SK-N-SH treated with all-trans-retinoic acid at 6 μM for 48 hours (cell line): Measurements from ENCODE around the gene EXOSC1.
A peak's percentile ranks its signal among the peaks of the same experiment; 100 is the strongest.

ENCODE experiments used
- ATAC-seq: fragments of 200-7000 bp; cut with Tn5 transposase; 3 replicates; pipeline ENCODE4 v1.9.1; 2020; ENCODE audit warnings: mild to moderate bottlenecking, moderate library complexity
- ARNTL ChIP-seq: fragments of 450-650 bp; formaldehyde crosslinking; IDR thresholded peaks from 2 replicates; pipeline ENCODE4 v1.5.0; 2020; ENCODE audit warnings: low read depth, mild to moderate bottlenecking, moderate library complexity, borderline replicate concordance
- BACH2 ChIP-seq: fragments of 250-450 bp; sonication (Bioruptor Pico); IDR thresholded peaks from 2 replicates; pipeline ENCODE4 v1.9.0; 2021; ENCODE audit warnings: mild to moderate bottlenecking, borderline replicate concordance
- CSDC2 ChIP-seq: fragments of 250-450 bp; sonication (Bioruptor Pico); IDR thresholded peaks from 2 replicates; pipeline ENCODE4 v1.5.0; 2020; ENCODE audit warnings: mild to moderate bottlenecking, moderate library complexity
- CSRNP3 ChIP-seq: fragments of 250-450 bp; sonication (Bioruptor Pico); IDR thresholded peaks from 2 replicates; pipeline ENCODE4 v1.5.1; 2021; ENCODE audit warnings: mild to moderate bottlenecking, moderate library complexity
- ESRRG ChIP-seq: fragments of 250-450 bp; sonication (Bioruptor Pico); IDR thresholded peaks from 2 replicates; pipeline ENCODE4 v1.6.1; 2021; ENCODE audit warnings: mild to moderate bottlenecking
- GLIS3 ChIP-seq: fragments of 250-450 bp; sonication (Bioruptor Pico); IDR thresholded peaks from 2 replicates; pipeline ENCODE4 v1.5.0; 2020; ENCODE audit warnings: mild to moderate bottlenecking, moderate library complexity
- ISL1 ChIP-seq: fragments of 250-450 bp; sonication (Bioruptor Pico); IDR thresholded peaks from 2 replicates; pipeline ENCODE4 v2.1.2; 2022; ENCODE audit warnings: mild to moderate bottlenecking, moderate library complexity
- PATZ1 ChIP-seq: fragments of 250-450 bp; sonication (Bioruptor Pico); IDR thresholded peaks from 2 replicates; pipeline ENCODE4 v1.8.0; 2020; ENCODE audit warnings: mild to moderate bottlenecking, moderate library complexity, borderline replicate concordance
- POU6F1 ChIP-seq: fragments of 250-450 bp; sonication (Bioruptor Pico); IDR thresholded peaks from 2 replicates; pipeline ENCODE4 v1.8.0; 2021; ENCODE audit warnings: low read depth, mild to moderate bottlenecking, moderate library complexity, borderline replicate concordance
- PPARA ChIP-seq: fragments of 250-450 bp; sonication (Bioruptor Pico); IDR thresholded peaks from 2 replicates; pipeline ENCODE4 v1.5.0; 2020; ENCODE audit warnings: mild to moderate bottlenecking, borderline replicate concordance
- RARB ChIP-seq: fragments of 250-450 bp; sonication (Bioruptor Pico); IDR thresholded peaks from 2 replicates; pipeline ENCODE4 v1.8.0; 2021; ENCODE audit warnings: mild to moderate bottlenecking, moderate library complexity
- TCF4 ChIP-seq: fragments of 250-450 bp; sonication (Bioruptor Pico); IDR thresholded peaks from 2 replicates; pipeline ENCODE4 v1.8.0; 2021; ENCODE audit warnings: mild to moderate bottlenecking, moderate library complexity, borderline replicate concordance
- TOX ChIP-seq: fragments of 250-450 bp; sonication (Bioruptor Pico); IDR thresholded peaks from 2 replicates; pipeline ENCODE4 v1.8.0; 2021; ENCODE audit warnings: mild to moderate bottlenecking, moderate library complexity, borderline replicate concordance
- ZC3H10 ChIP-seq: fragments of 250-450 bp; sonication (Bioruptor Pico); IDR thresholded peaks from 2 replicates; pipeline ENCODE4 v1.5.1; 2021; ENCODE audit warnings: mild to moderate bottlenecking, moderate library complexity
- ZFP3 ChIP-seq: fragments of 250-450 bp; sonication (Bioruptor Pico); IDR thresholded peaks from 2 replicates; pipeline ENCODE4 v1.5.0; 2020; ENCODE audit warnings: mild to moderate bottlenecking, moderate library complexity
- ZFP30 ChIP-seq: fragments of 450-650 bp; formaldehyde crosslinking; IDR thresholded peaks from 2 replicates; pipeline ENCODE4 v1.5.0; 2022; ENCODE audit warnings: mild to moderate bottlenecking, moderate library complexity
- ZNF565 ChIP-seq: fragments of 450-650 bp; formaldehyde crosslinking; conservative IDR thresholded peaks from 2 replicates; pipeline ENCODE4 v1.5.0; 2020; ENCODE audit warnings: low read depth, mild to moderate bottlenecking, moderate library complexity
- ZNF70 ChIP-seq: fragments of 450-650 bp; formaldehyde crosslinking; IDR thresholded peaks from 2 replicates; pipeline ENCODE4 v1.5.0; 2020; ENCODE audit warnings: mild to moderate bottlenecking, moderate library complexity
- ZNF8 ChIP-seq: fragments of 450-650 bp; formaldehyde crosslinking; IDR thresholded peaks from 2 replicates; pipeline ENCODE4 v1.5.0; 2020; ENCODE audit warnings: mild to moderate bottlenecking, moderate library complexity
- TF ChIP-seq, protein P1 (sequence below): fragments of 250-450 bp; sonication (Bioruptor Pico); IDR thresholded peaks from 2 replicates; pipeline ENCODE4 v1.5.0; 2020; ENCODE audit warnings: mild to moderate bottlenecking, moderate library complexity
- TF ChIP-seq, protein P2 (sequence below): fragments of 250-450 bp; sonication (Bioruptor Pico); IDR thresholded peaks from 2 replicates; pipeline ENCODE4 v1.5.1; 2020; ENCODE audit warnings: low read depth, mild to moderate bottlenecking, moderate library complexity

EXOSC1 gene

GRCh38 chr10:97454330-97455036 is 8.7 kb upstream of the EXOSC1 start:
- peak; percentile 6; the same call in 1 of the 3 replicates for ATAC-seq
- no peak for TF ChIP-seq TOX (CRISPR knock-in tag)
- TF ChIP-seq ARNTL (CRISPR knock-in tag), result no peak
- no peak for TF ChIP-seq CSDC2
- TF ChIP-seq, all 23 proteins: peak for 0

GRCh38 chr10:97452352-97452751 is 6.5 kb upstream of the EXOSC1 start:
- no peak for ATAC-seq
- no peak for TF ChIP-seq ZNF565 (CRISPR knock-in tag)
- TF ChIP-seq, protein P1, sequence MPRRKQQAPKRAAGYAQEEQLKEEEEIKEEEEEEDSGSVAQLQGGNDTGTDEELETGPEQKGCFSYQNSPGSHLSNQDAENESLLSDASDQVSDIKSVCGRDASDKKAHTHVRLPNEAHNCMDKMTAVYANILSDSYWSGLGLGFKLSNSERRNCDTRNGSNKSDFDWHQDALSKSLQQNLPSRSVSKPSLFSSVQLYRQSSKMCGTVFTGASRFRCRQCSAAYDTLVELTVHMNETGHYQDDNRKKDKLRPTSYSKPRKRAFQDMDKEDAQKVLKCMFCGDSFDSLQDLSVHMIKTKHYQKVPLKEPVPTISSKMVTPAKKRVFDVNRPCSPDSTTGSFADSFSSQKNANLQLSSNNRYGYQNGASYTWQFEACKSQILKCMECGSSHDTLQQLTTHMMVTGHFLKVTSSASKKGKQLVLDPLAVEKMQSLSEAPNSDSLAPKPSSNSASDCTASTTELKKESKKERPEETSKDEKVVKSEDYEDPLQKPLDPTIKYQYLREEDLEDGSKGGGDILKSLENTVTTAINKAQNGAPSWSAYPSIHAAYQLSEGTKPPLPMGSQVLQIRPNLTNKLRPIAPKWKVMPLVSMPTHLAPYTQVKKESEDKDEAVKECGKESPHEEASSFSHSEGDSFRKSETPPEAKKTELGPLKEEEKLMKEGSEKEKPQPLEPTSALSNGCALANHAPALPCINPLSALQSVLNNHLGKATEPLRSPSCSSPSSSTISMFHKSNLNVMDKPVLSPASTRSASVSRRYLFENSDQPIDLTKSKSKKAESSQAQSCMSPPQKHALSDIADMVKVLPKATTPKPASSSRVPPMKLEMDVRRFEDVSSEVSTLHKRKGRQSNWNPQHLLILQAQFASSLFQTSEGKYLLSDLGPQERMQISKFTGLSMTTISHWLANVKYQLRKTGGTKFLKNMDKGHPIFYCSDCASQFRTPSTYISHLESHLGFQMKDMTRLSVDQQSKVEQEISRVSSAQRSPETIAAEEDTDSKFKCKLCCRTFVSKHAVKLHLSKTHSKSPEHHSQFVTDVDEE (CRISPR knock-in tag), result no peak
- no peak for TF ChIP-seq POU6F1 (CRISPR knock-in tag)
- TF ChIP-seq RARB, result no peak
- no peak for TF ChIP-seq CSDC2
- TF ChIP-seq ESRRG (CRISPR knock-in tag), result no peak
- TF ChIP-seq TCF4, result no peak
- TF ChIP-seq GLIS3 (CRISPR knock-in tag), result no peak
- no peak for TF ChIP-seq BACH2
- no peak for TF ChIP-seq PPARA (CRISPR knock-in tag)
- no peak for TF ChIP-seq ZNF70 (CRISPR knock-in tag)
- no peak for TF ChIP-seq CSRNP3 (CRISPR knock-in tag)

- ATAC-seq, result no peak
- no peak for TF ChIP-seq RARB
- no peak for TF ChIP-seq CSRNP3 (CRISPR knock-in tag)
- TF ChIP-seq, protein P2, sequence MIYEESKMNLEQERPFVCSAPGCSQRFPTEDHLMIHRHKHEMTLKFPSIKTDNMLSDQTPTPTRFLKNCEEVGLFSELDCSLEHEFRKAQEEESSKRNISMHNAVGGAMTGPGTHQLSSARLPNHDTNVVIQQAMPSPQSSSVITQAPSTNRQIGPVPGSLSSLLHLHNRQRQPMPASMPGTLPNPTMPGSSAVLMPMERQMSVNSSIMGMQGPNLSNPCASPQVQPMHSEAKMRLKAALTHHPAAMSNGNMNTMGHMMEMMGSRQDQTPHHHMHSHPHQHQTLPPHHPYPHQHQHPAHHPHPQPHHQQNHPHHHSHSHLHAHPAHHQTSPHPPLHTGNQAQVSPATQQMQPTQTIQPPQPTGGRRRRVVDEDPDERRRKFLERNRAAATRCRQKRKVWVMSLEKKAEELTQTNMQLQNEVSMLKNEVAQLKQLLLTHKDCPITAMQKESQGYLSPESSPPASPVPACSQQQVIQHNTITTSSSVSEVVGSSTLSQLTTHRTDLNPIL (CRISPR knock-in tag), result no peak
- no peak for TF ChIP-seq ZNF70 (CRISPR knock-in tag)
- no peak for TF ChIP-seq GLIS3 (CRISPR knock-in tag)
- TF ChIP-seq ZNF8 (CRISPR knock-in tag), result no peak
- no peak for TF ChIP-seq ESRRG (CRISPR knock-in tag)
- no peak for TF ChIP-seq ISL1 (CRISPR knock-in tag)
- TF ChIP-seq ZFP3 (CRISPR knock-in tag), result no peak
These were observed 5.8 kb upstream of the EXOSC1 start for GRCh38 chr10:97451605-97452004.

GRCh38 chr10:97450828-97451227 is 5.0 kb upstream of the EXOSC1 start:
- no peak for ATAC-seq
- no peak for TF ChIP-seq PPARA (CRISPR knock-in tag)
- TF ChIP-seq, protein P1 (CRISPR knock-in tag), result no peak
- no peak for TF ChIP-seq ZNF565 (CRISPR knock-in tag)
- TF ChIP-seq PATZ1 (CRISPR knock-in tag), result no peak
- TF ChIP-seq ESRRG (CRISPR knock-in tag), result no peak
- TF ChIP-seq ZNF70 (CRISPR knock-in tag), result no peak
- no peak for TF ChIP-seq TOX (CRISPR knock-in tag)
- no peak for TF ChIP-seq ZFP30
- TF ChIP-seq ZC3H10 (CRISPR knock-in tag), result no peak
- TF ChIP-seq ARNTL (CRISPR knock-in tag), result no peak
